ENCODE results near the gene CENPB.

CENPB gene

GRCh38 chr20:3777381-3777715 is 9.2 kb downstream of the CENPB start:
- TF ChIP-seq CEBPB (IDR thresholded peaks at IDR 0.05) (no peak), REST (IDR thresholded peaks at IDR 0.05; ENCODE audit: low read depth) (no peak), EGR1 (IDR thresholded peaks at IDR 0.05) (no peak), TAF1 (IDR thresholded peaks at IDR 0.05; ENCODE audit: low read depth) (no peak)

GRCh38 chr20:3775457-3776108 is 11.0 kb downstream of the CENPB start:
- TF ChIP-seq REST (IDR thresholded peaks at IDR 0.05; ENCODE audit: low read depth) (no peak), YY1 (IDR thresholded peaks at IDR 0.05; ENCODE audit: low read depth) (no peak), CEBPB (IDR thresholded peaks at IDR 0.05) (no peak), NFIC (IDR thresholded peaks at IDR 0.05) (no peak), EGR1 (IDR thresholded peaks at IDR 0.05) (no peak), ZBTB7A (IDR thresholded peaks at IDR 0.05; ENCODE audit: low read depth) (no peak), EP300 (IDR thresholded peaks at IDR 0.05; ENCODE audit: borderline replicate concordance) (no peak)

- TF ChIP-seq YY1 (IDR thresholded peaks at IDR 0.05; ENCODE audit: low read depth) (no peak), EGR1 (IDR thresholded peaks at IDR 0.05) (no peak), TCF12 (IDR thresholded peaks at IDR 0.05; ENCODE audit: low read depth) (no peak), CEBPB (IDR thresholded peaks at IDR 0.05) (no peak), TAF1 (IDR thresholded peaks at IDR 0.05; ENCODE audit: low read depth) (no peak), ZBTB7A (IDR thresholded peaks at IDR 0.05; ENCODE audit: low read depth) (no peak), FOXM1 (IDR thresholded peaks at IDR 0.05; ENCODE audit: borderline replicate concordance, low read depth) (no peak), RAD21 (IDR thresholded peaks at IDR 0.05; ENCODE audit: low read depth) (no peak), CREB1 (IDR thresholded peaks at IDR 0.05; ENCODE audit: low read depth) (no peak), EP300 (IDR thresholded peaks at IDR 0.05; ENCODE audit: borderline replicate concordance) (no peak), REST (IDR thresholded peaks at IDR 0.05; ENCODE audit: low read depth) (no peak), USF1 (IDR thresholded peaks at IDR 0.05) (no peak), MAX (IDR thresholded peaks at IDR 0.05) (no peak), NFIC (IDR thresholded peaks at IDR 0.05) (no peak), TEAD4 (IDR thresholded peaks at IDR 0.05) (no peak)
Measured at GRCh38 chr20:3771552-3772058, 14.9 kb downstream of the CENPB start.

GRCh38 chr20:3768342-3769130 is 18.0 kb downstream of the CENPB start:
- no peak for TF ChIP-seq CEBPB (IDR thresholded peaks at IDR 0.05)
- TF ChIP-seq RAD21 (IDR thresholded peaks at IDR 0.05; ENCODE audit: low read depth), result no peak
- no peak for TF ChIP-seq YY1 (IDR thresholded peaks at IDR 0.05; ENCODE audit: low read depth)
- no peak for TF ChIP-seq FOXM1 (IDR thresholded peaks at IDR 0.05; ENCODE audit: borderline replicate concordance, low read depth)
- TF ChIP-seq TAF1 (IDR thresholded peaks at IDR 0.05; ENCODE audit: low read depth), result no peak
- TF ChIP-seq REST (IDR thresholded peaks at IDR 0.05; ENCODE audit: low read depth), result no peak
- no peak for TF ChIP-seq EGR1 (IDR thresholded peaks at IDR 0.05)
- no peak for TF ChIP-seq NFIC (IDR thresholded peaks at IDR 0.05)
- TF ChIP-seq TCF12 (IDR thresholded peaks at IDR 0.05; ENCODE audit: low read depth), result no peak
